Measurements from ENCODE around the gene BID. TPM values are rescaled to one million over a fixed set of nuclear protein-coding genes. Genes with fewer than 3 reads are reported as not detected.

The BID gene
- total and polyA plus RNA-seq, 2 of the 8 experiments (the other 6 are each of a cell fraction or from before 2014, with no cell fraction given): 39.3 to 114 TPM

- WGBS, 2 experiments (ENCODE audit: extremely low coverage in 1 of 2, insufficient coverage in 1 of 2, insufficient read length in 1 of 2, insufficient replicate concordance in 2 of 2, low coverage in 1 of 2, low lambda C conversion rate in 2 of 2, missing lambda C conversion rate in 1 of 2): 92% methylated on average over 21 of the region's 25 CpGs; no CpG with 5 or more reads in 1 of the 2 experiments
- no peak for FAIRE-seq
- TF ChIP-seq EP300 (IDR thresholded peaks at IDR 0.05; ENCODE audit: borderline replicate concordance in 1 of 2, low read depth in 2 of 2, low read length in 2 of 2): no peak
- no peak for TF ChIP-seq RBBP5 (IDR thresholded peaks at IDR 0.05; ENCODE audit: borderline replicate concordance, low read depth, low read length)
- no peak for TF ChIP-seq CTCF (IDR thresholded peaks at IDR 0.05; ENCODE audit: control extremely low read depth in 1 of 3, insufficient read depth in 1 of 3, low read depth in 1 of 3, low read length in 3 of 3)
- TF ChIP-seq KDM5A (IDR thresholded peaks at IDR 0.05; ENCODE audit: low read length): no peak
- no peak for TF ChIP-seq BRCA1 (IDR thresholded peaks at IDR 0.05; ENCODE audit: low read depth, low read length)
- no peak for TF ChIP-seq TAF7 (optimal IDR thresholded peaks at IDR 0.05; ENCODE audit: borderline replicate concordance, low read depth, low read length)
- TF ChIP-seq ZNF274 (IDR thresholded peaks at IDR 0.05; ENCODE audit: borderline replicate concordance, extremely low read depth, low read length): no peak
- no peak for TF ChIP-seq TCF12 (IDR thresholded peaks at IDR 0.05; ENCODE audit: low read depth, low read length)
- no peak for TF ChIP-seq GABPA (IDR thresholded peaks at IDR 0.05; ENCODE audit: borderline replicate concordance, insufficient read depth, low read length)
- no peak for TF ChIP-seq RFX5 (IDR thresholded peaks at IDR 0.05; ENCODE audit: borderline replicate concordance, low read depth, low read length)
Measured at GRCh38 chr22:17808693-17809403, 34.6 kb upstream of the BID start.

More at GRCh38 chr22:17808693-17809403, 34.6 kb upstream of the BID start:
- H3K14ac ChIP-seq (ENCODE audit: insufficient read length): no peak overlapping the region
- H2BK5ac ChIP-seq (ENCODE audit: low read depth, low read length): no peak overlapping the region
- no peaks in the 10 kb centered on the region for H3K79me2 ChIP-seq (ENCODE audit: control insufficient read depth in 1 of 2, insufficient read depth in 2 of 2, low read length in 2 of 2)
- peaks cover 0 to 3% (median 0%) of the 10 kb centered on the region in 4 experiments; a peak in 3 of 7 replicates for H3K4me1 ChIP-seq (replicated peaks in 1 of 4; ENCODE audit: control insufficient read depth in 3 of 4, insufficient read depth in 4 of 4, low read length in 3 of 4)
- H2BK120ac ChIP-seq (replicated peaks; ENCODE audit: low read depth, low read length): no peak overlapping the region
- H3K23ac ChIP-seq (ENCODE audit: insufficient read length): no peak overlapping the region
- no peak overlapping the region for H2BK12ac ChIP-seq (ENCODE audit: low read depth, low read length)
- no peaks in the 10 kb centered on the region for H3K23me2 ChIP-seq (ENCODE audit: low read depth, low read length)
- H2AK5ac ChIP-seq (ENCODE audit: low read depth, low read length): no peak overlapping the region
- H4K20me1 ChIP-seq (replicated peaks in 1 of 2; ENCODE audit: control insufficient read depth in 1 of 2, insufficient read depth in 2 of 2, low read length in 2 of 2): peaks cover 0 to 1% of the 10 kb centered on the region in 2 experiments
- peaks cover 0 to 7% (median 0%) of the 10 kb centered on the region in 4 experiments; a peak in 3 of 8 replicates for H3K36me3 ChIP-seq (ENCODE audit: control insufficient read depth in 2 of 4, insufficient read depth in 4 of 4, low read length in 3 of 4)
- no peak overlapping the region for H4K91ac ChIP-seq (replicated peaks; ENCODE audit: insufficient read length, low read length)
- H2BK20ac ChIP-seq (ENCODE audit: low read length): no peak overlapping the region
- H3K4me2 ChIP-seq (ENCODE audit: insufficient read depth in 1 of 2, low read depth in 2 of 2, low read length in 2 of 2): no peak overlapping the region
- H2BK15ac ChIP-seq (ENCODE audit: low read length): no peak overlapping the region
- no peaks in the 10 kb centered on the region for H3K27me3 ChIP-seq (replicated peaks in 1 of 4; ENCODE audit: control insufficient read depth in 3 of 4, extremely low read depth in 1 of 4, insufficient read depth in 3 of 4, low read length in 3 of 4)
- H3K9me3 ChIP-seq (ENCODE audit: insufficient read depth in 2 of 2, low read depth in 1 of 2, low read length in 1 of 2): no peaks in the 10 kb centered on the region
- CTCF ChIA-PET (ENCODE audit: partially characterized antibody): interaction anchor here (0.6 to 4.1 kb wide), 3 partner anchors 20 to 665 kb away, joined by 3 to 22 read pairs (median 8); no protein-coding TSS in a partner anchor
- H3K9ac ChIP-seq (replicated peaks in 1 of 4; ENCODE audit: extremely low read depth in 1 of 4, low read depth in 3 of 4, low read length in 3 of 4): no peak overlapping the region
- H3K4ac ChIP-seq (replicated peaks; ENCODE audit: insufficient read length, low read depth, low read length): no peak overlapping the region
- no peaks in the 10 kb centered on the region for H3K79me1 ChIP-seq (ENCODE audit: low read depth, low read length)
- H3K18ac ChIP-seq (ENCODE audit: extremely low read depth, low read length): no peak overlapping the region
- no peak overlapping the region for H4K5ac ChIP-seq (ENCODE audit: insufficient read length, low read depth, low read length)
- H3K56ac ChIP-seq (replicated peaks; ENCODE audit: insufficient read length, low read depth, low read length): no peak overlapping the region
- H2AFZ ChIP-seq (ENCODE audit: low read length): no peak overlapping the region
- H4K8ac ChIP-seq (ENCODE audit: extremely low read depth, insufficient read depth, low read length): no peak overlapping the region
- no peak overlapping the region for H3K4me3 ChIP-seq (ENCODE audit: extremely low read depth in 1 of 4, insufficient read depth in 2 of 4, low read depth in 3 of 4, low read length in 4 of 4)
- DNase-seq (ENCODE audit: low read depth in 1 of 2, low spot score in 2 of 2): no peak
- H3K27ac ChIP-seq (ENCODE audit: low read depth, low read length): no peak overlapping the region
- POLR2A ChIA-PET (ENCODE audit: partially characterized antibody): no interaction called here
